MM.1S (cell line): ENCODE data around the gene GNAI3.

Experiments used
- CTCF ChIP-seq: fragments of 300-600 bp; sonication (generic); IDR thresholded peaks from 2 replicates; pipeline ENCODE4 v1.5.1; 2016; ENCODE audit warnings: antibody characterized with exemption, low read length, mixed read lengths
- EZH2 ChIP-seq: fragments of 300-600 bp; sonication (generic); optimal IDR thresholded peaks from 2 replicates; pipeline ENCODE3; 2017; ENCODE audit warnings: low read depth, mild to moderate bottlenecking, antibody characterized with exemption, low read length, mixed read lengths
- EZH2phosphoT487 ChIP-seq: fragments of 300-600 bp; sonication (generic); IDR thresholded peaks from 2 replicates; pipeline ENCODE4 v1.6.1; 2018; ENCODE audit warnings: antibody characterized with exemption, low read length

DNA sequence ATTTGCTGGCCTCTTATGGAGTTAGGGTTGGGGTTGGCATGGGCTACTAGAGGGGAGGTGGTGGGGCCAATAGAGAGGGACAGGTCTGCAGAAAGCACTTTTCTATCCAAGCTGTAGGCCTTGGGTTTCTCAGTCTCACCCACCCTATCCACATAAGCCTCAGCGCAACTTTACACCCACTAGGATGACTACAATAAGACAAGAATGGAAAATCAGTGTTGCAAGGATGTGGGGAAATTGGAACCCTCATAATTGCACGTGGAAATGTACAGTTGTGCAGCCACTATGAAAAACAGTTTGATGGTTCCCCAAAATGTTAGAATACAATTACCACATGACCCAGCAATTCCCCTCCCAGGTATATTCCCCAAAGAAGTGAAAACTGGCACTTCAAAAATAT lies 93.4 kb downstream of the GNAI3 start:
- TF ChIP-seq CTCF (no peak), EZH2phosphoT487 (no peak), EZH2 (no peak)
